Measurements from ENCODE around the gene SP2. TPM values are rescaled to one million over a fixed set of nuclear protein-coding genes. Genes with fewer than 3 reads are reported as not detected.

The SP2 gene
- total and polyA plus RNA-seq, 7 donors: 6.2 to 16.1 (median 10.8) TPM

DNA sequence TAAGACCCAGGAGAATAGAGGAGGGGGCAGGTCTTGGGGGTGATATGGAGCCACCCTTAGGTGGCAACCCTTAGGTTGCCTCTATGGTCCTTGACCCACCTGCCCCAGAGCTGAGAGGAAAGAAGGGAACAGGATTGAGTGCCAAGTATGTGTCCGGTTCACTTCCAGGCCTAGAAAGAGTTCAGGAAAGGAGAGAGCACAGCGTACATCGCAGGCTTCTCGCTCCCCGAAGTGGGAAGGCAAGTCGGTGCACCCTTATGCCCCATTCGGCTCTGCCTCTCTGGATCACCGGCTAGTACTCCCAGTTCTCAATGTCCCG is 45.7 kb upstream of the SP2 start:
- peak in 1 of 4 donors; percentile 6 for ATAC-seq
- no peak overlapping the region for H3K27ac ChIP-seq
- no peak for DNase-seq
- peaks cover 16% of the 10 kb centered on the region for H3K4me1 ChIP-seq
- 17 to 36% (median 35%) methylated on average over 9 of the region's 9 CpGs for WGBS, 3 donors
- intact Hi-C loops (cut with DNase I): no loop called here
- no peaks in the 10 kb centered on the region for H3K9me3 ChIP-seq
- no peak for TF ChIP-seq CTCF (IDR thresholded peaks at IDR 0.05)
- peaks cover 0 to 91% (median 49%) of the 10 kb centered on the region in 3 donors for H3K27me3 ChIP-seq (ENCODE audit: insufficient read depth in 3 of 3, low read length in 2 of 3)
- H3K4me3 ChIP-seq: peak overlapping the region; percentile 50
- H3K36me3 ChIP-seq (ENCODE audit: insufficient read depth in 1 of 2, low read depth in 1 of 2): no peaks in the 10 kb centered on the region

DNA sequence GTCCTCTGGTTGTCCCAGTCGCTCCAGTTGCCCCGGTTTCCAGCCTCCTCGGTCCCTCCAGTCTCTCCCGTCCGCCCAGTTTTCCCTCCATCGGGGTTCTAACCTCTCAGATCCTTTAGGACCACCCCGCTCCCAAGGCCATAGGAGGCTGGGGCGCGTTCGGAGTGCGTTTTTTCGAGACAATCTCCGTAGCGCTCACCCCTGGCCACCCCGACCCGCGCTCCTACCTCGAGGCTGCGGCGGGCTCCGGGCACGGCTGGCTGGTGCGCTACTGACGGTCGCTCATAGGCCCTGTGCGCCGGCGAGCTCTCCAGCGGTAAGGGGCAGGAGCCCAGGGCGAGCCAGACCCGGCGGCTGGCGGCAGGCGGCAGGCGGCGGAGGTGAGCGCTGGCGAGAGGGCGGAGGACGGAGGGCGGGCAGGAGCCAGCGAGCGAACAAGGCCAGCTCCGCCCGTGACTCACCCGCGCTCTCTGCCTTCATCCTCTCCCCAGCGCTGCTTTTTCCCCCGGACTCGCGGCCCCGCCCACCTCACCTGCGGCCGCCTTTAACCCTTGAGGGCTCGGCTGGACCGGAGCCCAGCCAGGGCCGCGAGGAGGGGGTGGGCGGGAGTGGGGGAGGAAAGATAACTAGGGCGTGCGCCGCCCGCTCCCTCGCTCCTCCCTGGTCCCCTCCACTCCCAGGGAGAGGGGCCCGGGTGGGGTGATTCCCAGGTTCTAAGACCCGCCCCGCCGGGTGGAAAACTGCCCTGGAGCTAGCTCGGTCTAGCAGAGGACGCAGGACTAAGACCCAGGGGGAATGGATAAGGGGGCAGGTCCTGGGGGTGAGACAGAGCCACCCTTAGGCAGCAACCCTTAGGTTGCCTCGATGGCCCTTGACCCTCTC is 45.1 kb upstream of the SP2 start, which contains the start of gene SP6:
Gene SP6 (minus strand): TSS at position 472 of the 882 bp plus-strand sequence. CDS start 2,734 bp downstream, outside the sequence.
- peak; percentile 25 for TF ChIP-seq CTCF (IDR thresholded peaks at IDR 0.05)
- DNase-seq: peak; percentile 61 to 77
- Histone ChIP-seq H3K27ac (no peak within 1 kb of the TSS), H3K9me3 (no peaks in the 10 kb centered on the region), H3K4me1 (peaks cover 16% of the 10 kb centered on the region), H3K27me3 (ENCODE audit: insufficient read depth in 3 of 3, low read length in 2 of 3) (peaks cover 0 to 97% (median 52%) of the 10 kb centered on the region in 3 donors), H3K4me3 (peak within 1 kb of the TSS; percentile 50), H3K36me3 (ENCODE audit: insufficient read depth in 1 of 2, low read depth in 1 of 2) (no peaks in the 10 kb centered on the region)
- intact Hi-C loops (cut with DNase I): no loop called here
- ATAC-seq: peak; percentile 86 to 95 (median 92)
- 3% methylated on average over 51 to 71 of the region's 71 CpGs for WGBS, 3 donors

- no peak for TF ChIP-seq CTCF (IDR thresholded peaks at IDR 0.05)
- DNase-seq (no peak), ATAC-seq (no peak)
- Histone ChIP-seq H3K4me3 (no peak overlapping the region), H3K4me1 (peaks cover 16% of the 10 kb centered on the region), H3K9me3 (no peaks in the 10 kb centered on the region), H3K36me3 (ENCODE audit: insufficient read depth in 1 of 2, low read depth in 1 of 2) (no peaks in the 10 kb centered on the region), H3K27me3 (ENCODE audit: insufficient read depth in 3 of 3, low read length in 2 of 3) (peaks cover 0 to 97% (median 52%) of the 10 kb centered on the region in 3 donors), H3K27ac (no peak overlapping the region)
- WGBS, 3 donors: 31 to 41% (median 31%) methylated on average over 10 to 11 of the region's 11 CpGs
- intact Hi-C loops (cut with DNase I): no loop called here
Measured at GRCh38 chr17:47851764-47852112, 44.3 kb upstream of the SP2 start.

DNA sequence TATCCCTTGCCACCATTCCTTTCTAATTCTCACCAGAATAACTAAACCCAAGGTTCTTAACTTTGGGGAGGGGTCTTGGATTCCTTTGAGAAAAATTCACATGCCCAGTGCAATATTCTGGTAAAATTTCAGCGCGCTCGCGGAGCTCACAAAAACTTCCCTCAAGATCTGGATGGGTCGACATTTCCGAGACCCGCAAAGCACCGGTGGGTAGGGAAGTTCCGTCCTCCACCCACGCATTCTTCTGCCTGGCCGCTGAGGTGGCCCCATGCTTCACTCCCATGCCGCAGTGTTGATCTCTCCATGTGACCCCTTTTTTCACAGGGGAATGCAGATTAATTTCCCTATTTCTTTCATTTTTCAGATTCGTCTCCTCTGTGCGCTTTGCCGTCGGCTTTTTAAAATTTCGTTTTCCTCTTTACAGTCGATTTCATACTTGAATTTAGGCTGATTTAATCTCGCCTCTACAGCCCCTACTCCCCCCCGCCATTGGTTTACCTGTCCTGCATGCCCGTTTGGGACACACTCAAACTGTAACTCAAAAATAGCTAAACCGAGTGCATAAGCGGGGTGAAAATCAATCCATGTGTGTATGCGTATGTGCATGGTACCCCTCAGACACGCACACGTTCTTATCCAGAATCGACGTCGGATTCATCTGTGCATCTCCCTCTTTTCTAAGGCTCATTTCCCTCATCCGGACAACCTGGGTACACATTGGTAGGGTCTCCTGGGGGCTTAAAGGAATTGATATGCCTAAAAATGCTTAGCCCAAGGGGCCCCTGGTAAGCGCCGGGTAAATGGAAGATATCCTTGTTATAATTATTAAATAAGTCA is 43.7 kb upstream of the SP2 start:
- 27 to 34% (median 29%) methylated on average over 32 of the region's 32 CpGs for WGBS, 3 donors
- ATAC-seq: no peak
- no peak overlapping the region for H3K27ac ChIP-seq
- H3K36me3 ChIP-seq (ENCODE audit: insufficient read depth in 1 of 2, low read depth in 1 of 2): no peaks in the 10 kb centered on the region
- no peak for DNase-seq
- no peaks in the 10 kb centered on the region for H3K9me3 ChIP-seq
- peaks cover 12% of the 10 kb centered on the region for H3K4me1 ChIP-seq
- peaks cover 0 to 96% (median 51%) of the 10 kb centered on the region in 3 donors for H3K27me3 ChIP-seq (ENCODE audit: insufficient read depth in 3 of 3, low read length in 2 of 3)
- H3K4me3 ChIP-seq: no peak overlapping the region
- intact Hi-C loops (cut with DNase I): no loop called here
- TF ChIP-seq CTCF (IDR thresholded peaks at IDR 0.05): no peak

Measured in psoas muscle (tissue), 8 donors.